A549 (cell line): ENCODE data around the gene PPP1R18.

Source experiments
- CHD4 ChIP-seq: fragments of 200-600 bp; sonication (generic); IDR thresholded peaks from 2 replicates; pipeline ENCODE4 v1.6.1; 2016; ENCODE audit warnings: antibody characterized with exemption, mild to moderate bottlenecking, borderline replicate concordance
- EHMT2 ChIP-seq: fragments of 200-600 bp; sonication (generic); IDR thresholded peaks from 2 replicates; pipeline ENCODE4 v1.6.1; 2016; ENCODE audit warnings: antibody characterized with exemption, low read depth, mild to moderate bottlenecking, moderate library complexity
- ZNF302 ChIP-seq: fragments of 250-450 bp; sonication (Bioruptor Pico); IDR thresholded peaks from 2 replicates; pipeline ENCODE4 v1.9.0; 2021; ENCODE audit warnings: inconsistent platforms, mild to moderate bottlenecking, moderate library complexity
- TF ChIP-seq, protein P1 (sequence below): fragments of >200 bp; sonication (Bioruptor Twin); formaldehyde crosslinking; IDR thresholded peaks from 3 replicates; pipeline ENCODE4 v1.5.1; 2016
- TF ChIP-seq, protein P2 (sequence below): fragments of 450-650 bp; IDR thresholded peaks from 2 replicates; pipeline ENCODE4 v1.6.1; 2014; ENCODE audit warnings: antibody characterized with exemption

DNA sequence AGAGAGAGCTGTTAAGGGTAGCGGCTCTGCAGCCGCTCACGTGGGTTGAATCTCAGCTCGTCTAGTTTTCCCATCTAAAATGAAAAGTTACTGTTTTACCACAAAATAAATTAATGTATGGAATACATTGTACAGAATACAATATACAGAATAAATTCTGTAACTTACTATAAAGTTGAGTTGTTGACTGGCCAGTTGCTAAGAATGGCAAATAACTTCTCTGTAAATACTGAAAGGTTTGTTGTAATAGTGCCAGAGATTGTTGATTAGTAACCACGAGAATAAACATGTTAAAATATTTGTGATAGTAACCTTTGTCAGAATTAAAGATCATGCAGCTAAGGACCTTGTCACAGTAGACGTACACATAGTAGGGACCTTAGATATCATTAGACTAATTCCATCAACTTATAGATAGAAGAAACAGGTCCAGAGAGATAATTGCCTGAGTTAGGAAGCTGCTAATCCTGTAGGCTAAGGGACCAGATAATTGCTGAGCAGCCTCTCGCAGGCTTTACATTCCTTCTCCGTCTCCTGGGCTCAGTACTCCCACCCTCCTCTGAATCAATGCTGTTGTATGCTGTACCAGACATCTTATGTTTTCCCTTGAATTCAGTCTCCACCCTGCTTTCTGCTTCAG lies 4.9 kb upstream of the PPP1R18 start:
- TF ChIP-seq, protein P1, sequence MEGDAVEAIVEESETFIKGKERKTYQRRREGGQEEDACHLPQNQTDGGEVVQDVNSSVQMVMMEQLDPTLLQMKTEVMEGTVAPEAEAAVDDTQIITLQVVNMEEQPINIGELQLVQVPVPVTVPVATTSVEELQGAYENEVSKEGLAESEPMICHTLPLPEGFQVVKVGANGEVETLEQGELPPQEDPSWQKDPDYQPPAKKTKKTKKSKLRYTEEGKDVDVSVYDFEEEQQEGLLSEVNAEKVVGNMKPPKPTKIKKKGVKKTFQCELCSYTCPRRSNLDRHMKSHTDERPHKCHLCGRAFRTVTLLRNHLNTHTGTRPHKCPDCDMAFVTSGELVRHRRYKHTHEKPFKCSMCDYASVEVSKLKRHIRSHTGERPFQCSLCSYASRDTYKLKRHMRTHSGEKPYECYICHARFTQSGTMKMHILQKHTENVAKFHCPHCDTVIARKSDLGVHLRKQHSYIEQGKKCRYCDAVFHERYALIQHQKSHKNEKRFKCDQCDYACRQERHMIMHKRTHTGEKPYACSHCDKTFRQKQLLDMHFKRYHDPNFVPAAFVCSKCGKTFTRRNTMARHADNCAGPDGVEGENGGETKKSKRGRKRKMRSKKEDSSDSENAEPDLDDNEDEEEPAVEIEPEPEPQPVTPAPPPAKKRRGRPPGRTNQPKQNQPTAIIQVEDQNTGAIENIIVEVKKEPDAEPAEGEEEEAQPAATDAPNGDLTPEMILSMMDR = no peak
- TF ChIP-seq EHMT2 (no peak), ZNF302 (CRISPR knock-in tag) (no peak), CHD4 (no peak)
- TF ChIP-seq, protein P2, sequence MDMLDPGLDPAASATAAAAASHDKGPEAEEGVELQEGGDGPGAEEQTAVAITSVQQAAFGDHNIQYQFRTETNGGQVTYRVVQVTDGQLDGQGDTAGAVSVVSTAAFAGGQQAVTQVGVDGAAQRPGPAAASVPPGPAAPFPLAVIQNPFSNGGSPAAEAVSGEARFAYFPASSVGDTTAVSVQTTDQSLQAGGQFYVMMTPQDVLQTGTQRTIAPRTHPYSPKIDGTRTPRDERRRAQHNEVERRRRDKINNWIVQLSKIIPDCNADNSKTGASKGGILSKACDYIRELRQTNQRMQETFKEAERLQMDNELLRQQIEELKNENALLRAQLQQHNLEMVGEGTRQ = no peak
